Effector CD8-positive, alpha-beta T cell (primary cell): ENCODE data around the gene SIDT2.
"Not testable (repeated sequence)": the region's sequence is repeated elsewhere in the genome, so short reads cannot be mapped to it uniquely, and the experiment has no call there.

Experiments
- DNase-seq: peaks from one replicate; lab custom pipeline; 2025; lab: John Stamatoyannopoulos, UW
- total RNA-seq, 4 experiments: gene quantifications; one replicate each; lab custom pipeline; 2026; lab: John Stamatoyannopoulos, UW

Gene SIDT2
- 31.2 to 70.8 (median 55.4) reads per million in 4 experiments for total RNA-seq

DNA sequence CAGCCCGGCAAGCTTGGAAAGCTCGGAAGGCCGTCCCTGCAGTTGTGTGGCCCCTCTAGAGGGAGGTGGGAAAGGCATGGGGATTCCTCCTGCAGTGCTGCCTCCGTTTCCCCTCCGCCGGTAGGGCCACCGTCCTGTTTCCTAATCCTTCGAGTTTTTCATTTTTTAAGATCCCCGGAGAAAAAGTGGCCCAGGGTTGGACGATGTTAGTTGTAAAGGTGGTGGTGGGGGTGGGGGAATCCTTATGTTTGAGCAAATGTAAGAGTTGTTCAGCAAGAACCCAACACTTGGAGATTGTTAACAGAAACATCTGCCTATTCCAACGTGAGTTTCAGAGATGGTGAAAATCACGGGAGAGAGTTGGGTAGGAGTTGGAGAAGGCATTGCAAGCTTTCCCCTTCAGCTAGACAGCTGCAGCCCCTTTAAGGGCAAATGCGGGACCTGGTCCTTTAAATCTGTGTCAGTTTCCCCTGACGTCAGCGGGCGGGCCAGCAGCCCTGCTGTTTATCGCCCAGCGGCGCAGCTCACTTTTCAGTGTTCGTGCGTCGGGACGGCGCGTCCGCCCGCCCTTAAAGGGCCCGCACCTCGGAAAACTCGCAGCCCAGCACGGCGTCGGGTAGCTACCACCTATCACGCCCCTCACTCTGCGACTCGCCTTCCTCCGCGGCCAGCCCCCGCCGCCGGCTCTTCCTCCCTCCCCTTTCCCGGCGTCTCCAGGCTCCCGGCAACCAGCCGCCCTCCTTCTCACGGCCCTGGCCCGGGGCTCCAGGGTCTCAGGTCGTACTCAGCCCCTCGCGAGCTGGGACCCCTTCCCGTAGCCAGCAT is at the start of gene SIDT2:
Gene SIDT2 (plus strand): TSS at position 534 of the 825 bp plus-strand sequence. CDS start 521 bp downstream, outside the sequence.
- DNase-seq = peak; percentile 79

DNA sequence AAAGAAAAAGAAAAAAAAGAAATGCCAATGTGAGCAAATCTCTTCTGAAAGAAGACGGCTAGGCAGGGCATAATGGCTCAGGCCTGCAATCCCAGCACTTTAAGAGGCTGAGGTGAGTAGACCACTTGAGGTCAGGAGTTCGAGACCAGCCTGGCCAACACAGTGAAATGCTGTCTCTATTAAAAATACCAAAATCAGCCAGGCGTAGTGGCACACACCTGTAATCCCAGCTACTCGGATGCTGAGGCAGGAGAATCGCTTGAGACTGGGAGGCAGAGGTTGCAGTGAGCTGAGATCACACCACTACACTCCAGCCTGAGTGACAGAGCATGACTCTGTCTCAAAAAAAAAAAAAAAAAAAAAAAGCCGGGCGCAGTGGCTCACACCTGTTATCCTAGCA is 48.1 kb upstream of the SIDT2 start:
- DNase-seq = not testable (repeated sequence)

DNA sequence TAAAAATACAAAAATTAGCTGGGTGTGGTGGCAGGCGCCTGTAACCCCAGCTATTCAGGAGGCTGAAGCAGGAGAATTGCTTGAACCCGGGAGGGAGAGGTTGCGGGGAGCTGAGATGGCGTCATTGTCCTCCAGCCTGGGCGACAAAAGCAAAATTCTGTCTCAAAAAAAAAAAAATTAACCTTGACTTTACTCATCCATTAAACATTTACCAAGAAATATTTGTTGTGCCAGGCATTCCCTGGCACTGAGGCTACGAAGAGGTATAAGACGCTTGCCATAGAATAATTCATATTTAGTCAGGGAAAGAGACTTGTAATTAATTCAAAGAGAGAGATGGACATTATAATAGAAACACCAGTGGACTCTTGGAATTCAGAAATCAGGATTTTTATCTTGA is 47.7 kb upstream of the SIDT2 start:
- no peak for DNase-seq

- DNase-seq = no peak
These were observed 44.1 kb upstream of the SIDT2 start for GRCh38 chr11:117134431-117134830.

GRCh38 chr11:117134979-117135378 is 43.6 kb upstream of the SIDT2 start:
- DNase-seq = not testable (repeated sequence)

DNA sequence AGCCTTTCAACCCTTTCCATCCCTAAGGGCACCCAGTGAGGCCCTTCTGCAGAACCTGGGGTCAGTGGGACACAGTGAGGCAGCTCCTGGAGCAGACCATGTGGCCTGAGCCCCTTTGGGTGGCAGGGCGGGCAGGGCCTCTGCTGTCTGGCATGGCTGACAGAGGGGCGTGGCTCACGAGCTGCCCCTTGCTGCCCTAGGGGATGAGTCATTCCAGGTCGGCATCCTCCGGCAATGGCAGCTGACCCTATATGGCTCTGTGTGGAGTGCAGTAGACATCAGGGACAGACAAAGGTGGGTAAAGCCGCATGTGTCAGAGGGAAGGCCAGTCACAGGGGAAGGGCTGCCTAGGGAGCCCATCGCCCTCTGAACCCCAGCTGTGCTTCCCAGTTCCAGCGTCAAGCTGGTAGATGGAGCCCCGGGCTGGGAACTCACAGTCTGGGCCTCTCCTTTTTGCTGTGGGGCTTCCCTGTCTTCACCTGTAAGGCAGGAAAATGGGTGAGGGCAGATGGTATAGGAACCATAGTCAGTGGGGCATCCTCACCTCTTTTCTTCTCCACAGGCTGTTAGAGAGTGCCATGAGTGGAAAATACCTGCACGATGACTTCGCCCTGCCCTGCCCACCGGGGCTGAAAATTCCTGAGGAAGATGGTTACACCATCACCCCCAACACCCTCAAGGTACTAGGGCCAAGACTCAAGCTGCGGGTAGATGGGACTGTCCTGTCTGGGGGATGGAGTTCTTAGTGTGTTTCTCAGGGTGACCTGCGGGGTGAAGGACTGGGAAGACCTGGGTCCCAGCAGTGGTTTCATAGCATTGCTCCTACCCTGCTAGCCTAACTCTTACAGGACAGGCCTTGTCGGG is 41.1 kb upstream of the SIDT2 start:
- not testable (repeated sequence) for DNase-seq

- DNase-seq = no peak
These were observed 35.2 kb upstream of the SIDT2 start for GRCh38 chr11:117143390-117143789.

- DNase-seq = peak; percentile 87
These were observed 34.6 kb upstream of the SIDT2 start, which contains the start of gene PAFAH1B2 for GRCh38 chr11:117143871-117144476. Gene PAFAH1B2, plus strand, starts transcription at chr11:117144287. Its CDS starts 8,161 bp downstream, at chr11:117152448.

GRCh38 chr11:117144477-117145392 is 33.8 kb upstream of the SIDT2 start:
- DNase-seq = peak; percentile 47

GRCh38 chr11:117145393-117145761 is 33.2 kb upstream of the SIDT2 start:
- no peak for DNase-seq

GRCh38 chr11:117146521-117146920 is 32.0 kb upstream of the SIDT2 start:
- no peak for DNase-seq

- no peak for DNase-seq
These were observed 26.5 kb upstream of the SIDT2 start for GRCh38 chr11:117152066-117152465.

DNA sequence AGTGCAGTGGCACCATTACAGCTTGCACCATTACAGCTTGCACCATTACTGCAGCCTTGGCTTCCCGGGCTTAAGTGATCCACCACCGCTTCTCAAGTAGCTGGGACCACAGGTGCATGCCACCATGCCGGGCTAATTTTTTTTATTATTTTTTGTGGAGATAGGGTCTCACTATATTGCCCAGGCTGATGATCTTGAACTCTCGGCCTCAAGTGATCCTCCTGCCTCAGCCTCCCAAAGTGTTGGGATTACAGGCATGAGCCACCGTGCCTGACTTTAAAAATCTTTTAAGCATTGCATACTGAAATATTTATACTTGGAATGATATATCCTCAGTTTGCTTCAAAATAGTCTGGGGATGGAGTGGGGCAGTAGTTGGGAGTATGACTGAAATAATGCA is 24.1 kb upstream of the SIDT2 start:
- DNase-seq = no peak

- no peak for DNase-seq
These were observed 21.0 kb upstream of the SIDT2 start for GRCh38 chr11:117157507-117157906.

GRCh38 chr11:117159892-117160291 is 18.7 kb upstream of the SIDT2 start:
- no peak for DNase-seq

DNA sequence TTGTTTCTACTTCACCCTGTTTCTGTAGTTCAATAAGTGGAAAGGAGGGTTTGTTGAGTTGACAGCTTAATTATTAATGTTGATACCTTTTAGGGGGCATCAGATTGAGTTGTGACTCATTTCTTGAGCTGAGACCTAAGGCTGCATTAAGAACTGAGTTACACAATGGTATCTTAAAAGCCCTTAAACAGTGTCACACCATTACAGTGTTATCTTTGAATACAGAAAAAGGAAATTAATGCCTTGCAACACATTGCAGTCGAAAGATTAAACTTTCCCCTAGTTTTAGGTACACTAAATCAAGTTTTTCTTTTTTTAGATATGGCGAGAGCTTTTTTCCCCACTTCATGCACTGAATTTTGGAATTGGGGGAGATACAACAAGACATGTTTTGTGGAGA is 17.7 kb upstream of the SIDT2 start:
- DNase-seq = no peak

DNA sequence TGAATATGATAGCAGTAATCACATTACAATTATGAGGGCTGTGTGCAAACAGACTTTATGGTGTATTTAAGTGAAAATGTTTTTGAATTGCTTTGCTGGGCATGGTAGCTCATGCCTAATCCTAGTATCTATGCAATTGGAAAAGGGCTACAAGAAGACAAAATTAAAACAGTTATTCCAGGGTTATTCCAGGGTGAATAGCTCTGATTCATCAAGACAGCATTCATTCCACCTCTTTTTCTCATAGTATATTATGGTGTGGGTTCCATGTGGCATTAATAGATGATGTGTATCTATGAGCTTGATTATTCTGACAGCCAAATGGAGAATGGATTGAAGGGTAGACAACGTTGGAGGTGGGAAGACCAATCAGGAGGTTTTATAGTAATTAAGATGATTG is 12.1 kb upstream of the SIDT2 start:
- no peak for DNase-seq

DNA sequence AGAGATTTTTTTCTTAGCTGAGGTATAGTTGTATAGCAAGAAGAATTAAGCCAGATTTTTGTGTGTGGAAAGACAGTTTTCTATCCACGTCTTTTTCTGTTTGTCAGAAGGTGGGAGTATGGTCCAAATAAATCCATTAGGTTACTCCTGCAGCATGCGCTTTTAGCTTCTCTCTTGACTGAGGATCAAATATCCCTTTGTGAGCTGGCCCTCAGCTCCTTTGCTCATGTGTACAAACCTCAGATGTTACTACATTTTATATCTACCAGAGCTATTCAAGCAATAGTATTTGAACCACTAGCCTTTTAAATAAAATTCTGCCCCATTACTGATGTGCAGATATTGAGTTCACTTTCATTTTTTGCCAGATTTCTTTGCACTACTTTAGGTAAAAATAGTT is 8.8 kb upstream of the SIDT2 start:
- DNase-seq = no peak

GRCh38 chr11:117170210-117170609 is 8.3 kb upstream of the SIDT2 start:
- DNase-seq = no peak

GRCh38 chr11:117171007-117171403 is 7.5 kb upstream of the SIDT2 start:
- DNase-seq = no peak

DNA sequence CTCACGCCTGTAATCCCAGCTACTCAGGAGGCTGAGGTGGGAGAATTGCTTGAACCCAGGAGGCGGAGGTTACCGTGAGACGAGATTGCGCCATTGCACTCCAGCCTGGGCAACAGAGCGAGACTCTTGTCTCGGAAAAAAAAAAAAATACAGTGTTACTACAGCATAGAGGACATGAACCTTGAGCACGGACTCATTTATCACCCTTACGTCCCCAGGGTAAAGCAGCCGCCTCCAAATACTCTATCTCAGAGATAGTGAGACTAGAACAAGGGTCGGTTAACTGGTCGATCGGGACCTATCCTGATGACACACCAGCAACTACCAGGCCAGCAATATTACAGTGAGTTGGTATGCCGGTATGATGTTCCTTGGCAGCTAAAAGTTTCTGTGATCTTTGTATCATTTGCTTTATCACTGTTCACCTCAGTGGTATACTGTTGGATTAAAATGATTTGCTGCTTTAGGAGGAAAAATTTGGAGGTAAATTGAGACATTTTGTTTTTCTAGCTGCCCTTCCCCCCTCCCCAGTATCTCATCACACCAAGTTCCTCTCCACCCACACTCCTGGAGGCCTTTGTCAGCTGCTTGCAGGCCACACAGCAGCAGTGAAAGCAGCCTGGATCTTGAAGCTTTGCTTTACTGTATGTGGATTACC is 7.0 kb upstream of the SIDT2 start:
- DNase-seq = no peak
